Activated CD4-positive, alpha-beta T cell treated with anti-CD3 and anti-CD28 coated beads, Interleukin-2, amount 10 ng/mL, durations not matched to agents 24 days and 14 days (primary cell): ENCODE data around the gene VEZT. TPM values are rescaled to one million over a fixed set of nuclear protein-coding genes. Genes with fewer than 3 reads are reported as not detected.
"Not testable (repeated sequence)": the region's sequence is repeated elsewhere in the genome, so short reads cannot be mapped to it uniquely, and the experiment has no call there.

ENCODE experiments used
- DNase-seq: peaks from one replicate; pipeline ENCODE4 v3.0.0; 2022
- H3K27ac Mint-ChIP-seq: one replicate; pipeline ENCODE4 v1.8.0; 2022; ENCODE audit warnings: mild to moderate bottlenecking, mixed read lengths
- H3K27me3 Mint-ChIP-seq: one replicate; pipeline ENCODE4 v1.8.0; 2022; ENCODE audit warnings: mixed read lengths
- H3K36me3 Mint-ChIP-seq: one replicate; pipeline ENCODE4 v1.8.0; 2022; ENCODE audit warnings: low read depth, mild to moderate bottlenecking, mixed read lengths
- H3K4me1 Mint-ChIP-seq: one replicate; pipeline ENCODE4 v1.8.0; 2021; ENCODE audit warnings: mixed read lengths
- H3K4me3 Mint-ChIP-seq: one replicate; pipeline ENCODE4 v1.8.0; 2022; ENCODE audit warnings: mild to moderate bottlenecking, moderate library complexity, mixed read lengths
- H3K9me3 Mint-ChIP-seq: one replicate; pipeline ENCODE4 v1.8.0; 2021; ENCODE audit warnings: mixed read lengths
- intact Hi-C: fragments of 100-400 bp; cut with micrococcal nuclease; formaldehyde crosslinking; loops from one replicate; pipeline ENCODE4 v1.15.1; 2023
- total RNA-seq: library from RNA; stranded (reverse); gene quantifications from 2 replicates; pipeline ENCODE4 v1.2.3, GENCODE V29; 2022

The VEZT gene
- total RNA-seq, 1 donor from 2014 or later = 57.7 TPM

- Mint-ChIP-seq H3K27ac (peak overlapping the region; percentile 34), H3K9me3 (no peaks in the 10 kb centered on the region), H3K4me3 (no peak overlapping the region), H3K27me3 (no peaks in the 10 kb centered on the region), H3K36me3 (peaks cover 21% of the 10 kb centered on the region), H3K4me1 (peaks cover 11% of the 10 kb centered on the region)
- DNase-seq = no peak
- intact Hi-C loops = loop anchor here (1.0 kb wide), 1 partner anchor 23 kb away; the partner anchor contains the start of genes FGD6 and VEZT
These were observed 22.9 kb downstream of the VEZT start for GRCh38 chr12:95240556-95240955.

DNA sequence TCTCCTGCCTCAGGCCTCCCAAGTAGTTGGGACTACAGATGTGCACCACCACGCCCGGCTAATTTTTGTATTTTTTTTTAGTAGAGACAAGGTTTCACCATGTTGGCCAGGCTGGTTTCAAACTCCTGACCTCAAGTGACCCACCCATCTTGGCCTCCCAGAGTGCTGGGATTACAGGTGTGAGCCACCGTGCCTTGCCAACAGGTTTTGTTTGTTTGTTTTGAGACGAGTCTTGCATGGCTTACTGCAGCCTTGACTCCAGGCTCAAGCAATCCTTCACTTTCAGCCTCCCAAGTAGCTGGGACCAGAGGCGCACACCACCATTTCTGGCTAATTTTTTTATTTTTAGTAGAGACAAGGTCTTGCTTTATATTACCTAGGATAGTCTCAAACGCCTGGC is 23.5 kb downstream of the VEZT start:
- not testable (repeated sequence) for H3K27me3 Mint-ChIP-seq

GRCh38 chr12:95241761-95242506 is 24.3 kb downstream of the VEZT start:
- intact Hi-C loops = no loop called here
- no peaks in the 10 kb centered on the region for H3K9me3 Mint-ChIP-seq
- peaks cover 16% of the 10 kb centered on the region for H3K36me3 Mint-ChIP-seq
- H3K27me3 Mint-ChIP-seq = no peaks in the 10 kb centered on the region
- H3K27ac Mint-ChIP-seq = no peak overlapping the region
- peaks cover 17% of the 10 kb centered on the region for H3K4me1 Mint-ChIP-seq
- DNase-seq = no peak
- no peak overlapping the region for H3K4me3 Mint-ChIP-seq

More for the DNA sequence above, 23.5 kb downstream of the VEZT start:
- H3K36me3 Mint-ChIP-seq = peaks cover 19% of the 10 kb centered on the region
- DNase-seq, intact Hi-C loops, H3K9me3 Mint-ChIP-seq, H3K4me3 Mint-ChIP-seq: not testable (repeated sequence)
- H3K27ac Mint-ChIP-seq = peak overlapping the region; percentile 34
- peaks cover 12% of the 10 kb centered on the region for H3K4me1 Mint-ChIP-seq

GRCh38 chr12:95243497-95244183 is 26.0 kb downstream of the VEZT start:
- Mint-ChIP-seq H3K27me3 (no peaks in the 10 kb centered on the region), H3K4me1 (peaks cover 17% of the 10 kb centered on the region), H3K9me3 (no peaks in the 10 kb centered on the region), H3K4me3 (no peak overlapping the region), H3K27ac (no peak overlapping the region), H3K36me3 (peaks cover 12% of the 10 kb centered on the region)
- DNase-seq = no peak
- intact Hi-C loops = no loop called here

DNA sequence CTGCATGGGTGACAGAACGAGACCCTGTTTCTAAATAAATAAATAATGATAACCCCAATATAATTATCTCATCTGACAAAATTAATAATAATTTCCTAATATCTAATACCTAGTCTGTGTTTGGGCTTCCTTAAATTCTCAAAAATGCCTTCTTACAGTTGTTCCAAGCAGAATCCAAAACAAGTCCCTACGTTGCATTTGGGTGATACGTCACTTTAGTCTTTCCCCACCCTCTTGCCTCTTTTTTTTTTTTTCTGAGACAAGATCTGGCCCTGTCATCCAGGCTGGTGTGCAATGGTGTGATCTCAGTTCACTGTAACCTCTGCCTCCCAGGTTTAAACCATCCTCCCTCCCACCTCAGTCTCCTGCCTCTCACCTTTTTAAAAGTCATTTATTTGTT is 26.7 kb downstream of the VEZT start:
- intact Hi-C loops = no loop called here
- no peak for DNase-seq
- Mint-ChIP-seq H3K27me3 (no peaks in the 10 kb centered on the region), H3K4me3 (no peak overlapping the region), H3K4me1 (peaks cover 15% of the 10 kb centered on the region), H3K9me3 (no peaks in the 10 kb centered on the region), H3K27ac (no peak overlapping the region), H3K36me3 (peaks cover 12% of the 10 kb centered on the region)

- Mint-ChIP-seq H3K36me3 (peaks cover 11% of the 10 kb centered on the region), H3K27me3 (no peaks in the 10 kb centered on the region), H3K4me3 (no peak overlapping the region), H3K9me3 (no peaks in the 10 kb centered on the region), H3K27ac (no peak overlapping the region), H3K4me1 (peaks cover 13% of the 10 kb centered on the region)
- intact Hi-C loops = no loop called here
- no peak for DNase-seq
These were observed 30.5 kb downstream of the VEZT start for GRCh38 chr12:95248095-95248494.

DNA sequence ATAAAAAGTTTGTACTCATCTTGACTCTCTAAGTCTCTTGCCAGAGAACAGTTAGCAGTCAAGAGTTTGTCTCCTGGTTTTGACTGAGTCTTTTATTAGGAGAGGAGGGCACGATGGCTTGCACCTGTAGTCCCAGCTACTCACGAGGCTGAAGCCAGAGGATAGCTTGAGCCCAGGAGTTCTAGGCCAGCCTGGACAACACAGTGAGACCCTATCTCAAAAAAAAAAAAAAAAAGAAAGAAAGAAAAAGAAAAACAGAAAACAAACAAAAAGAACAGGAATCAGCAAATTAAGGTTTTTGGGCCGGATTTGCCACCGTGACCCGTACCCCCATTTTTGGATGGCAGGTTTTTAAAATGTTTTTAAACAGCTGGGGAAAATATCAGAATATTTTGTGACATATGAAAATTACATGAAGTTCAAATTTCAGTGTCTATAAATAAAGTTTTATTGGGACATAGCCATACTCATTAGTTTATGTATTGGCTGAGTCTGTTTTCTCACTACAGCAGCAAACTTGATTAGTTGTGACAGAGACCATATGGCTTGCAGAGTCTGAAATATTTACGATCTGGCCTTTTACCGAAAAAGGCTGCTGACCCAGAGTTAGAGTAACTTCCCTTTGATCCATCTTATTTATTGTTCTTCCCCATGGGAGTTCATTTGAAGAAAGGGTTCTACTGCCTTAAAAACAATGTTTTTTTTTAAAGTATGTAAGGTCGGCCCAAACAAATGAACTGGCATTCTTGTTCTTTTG is 31.2 kb downstream of the VEZT start:
- no peak for DNase-seq
- Mint-ChIP-seq H3K4me3 (no peak overlapping the region), H3K9me3 (no peaks in the 10 kb centered on the region), H3K36me3 (peaks cover 15% of the 10 kb centered on the region), H3K27me3 (no peaks in the 10 kb centered on the region), H3K27ac (no peak overlapping the region), H3K4me1 (peaks cover 13% of the 10 kb centered on the region)
- intact Hi-C loops = no loop called here

- H3K27me3 Mint-ChIP-seq = no peaks in the 10 kb centered on the region
- no peak overlapping the region for H3K27ac Mint-ChIP-seq
- peaks cover 2% of the 10 kb centered on the region for H3K4me1 Mint-ChIP-seq
- H3K4me3 Mint-ChIP-seq = no peak overlapping the region
- no peaks in the 10 kb centered on the region for H3K9me3 Mint-ChIP-seq
- H3K36me3 Mint-ChIP-seq = peaks cover 42% of the 10 kb centered on the region
- no peak for DNase-seq
- intact Hi-C loops = no loop called here
These were observed 35.8 kb downstream of the VEZT start for GRCh38 chr12:95253386-95253785.

DNA sequence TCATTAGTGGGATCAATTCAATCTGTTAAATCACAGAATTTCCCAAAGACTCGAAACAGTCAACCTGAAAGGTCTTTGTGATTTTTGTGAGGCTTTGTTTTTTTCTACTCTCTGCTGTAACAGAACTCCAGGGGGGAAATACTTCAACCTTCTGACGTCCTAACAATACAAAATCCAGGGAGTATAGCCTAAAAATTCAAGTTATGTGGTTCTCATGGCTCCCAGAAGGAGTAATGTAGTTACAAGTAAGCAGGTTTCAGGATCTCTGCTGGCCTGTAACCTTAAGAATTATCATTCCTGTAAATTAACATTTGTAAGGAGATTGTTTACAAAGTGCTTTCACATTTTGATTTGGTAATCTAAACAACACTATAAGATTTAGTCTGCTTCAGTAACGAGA is 39.9 kb downstream of the VEZT start:
- no peak for DNase-seq
- no peaks in the 10 kb centered on the region for H3K27me3 Mint-ChIP-seq
- no peak overlapping the region for H3K4me3 Mint-ChIP-seq
- H3K4me1 Mint-ChIP-seq = no peaks in the 10 kb centered on the region
- H3K36me3 Mint-ChIP-seq = peaks cover 48% of the 10 kb centered on the region
- no peaks in the 10 kb centered on the region for H3K9me3 Mint-ChIP-seq
- intact Hi-C loops = no loop called here
- no peak overlapping the region for H3K27ac Mint-ChIP-seq

GRCh38 chr12:95258151-95258550 is 40.5 kb downstream of the VEZT start:
- intact Hi-C loops = no loop called here

GRCh38 chr12:95258803-95259202 is 41.2 kb downstream of the VEZT start:
- no peak for DNase-seq
- Mint-ChIP-seq H3K36me3 (peaks cover 44% of the 10 kb centered on the region), H3K4me3 (no peak overlapping the region), H3K4me1 (no peaks in the 10 kb centered on the region), H3K9me3 (no peaks in the 10 kb centered on the region), H3K27ac (no peak overlapping the region), H3K27me3 (no peaks in the 10 kb centered on the region)
- intact Hi-C loops = no loop called here

More at GRCh38 chr12:95258151-95258550, 40.5 kb downstream of the VEZT start:
- Mint-ChIP-seq H3K4me1 (no peaks in the 10 kb centered on the region), H3K36me3 (peaks cover 49% of the 10 kb centered on the region), H3K4me3 (no peak overlapping the region), H3K27ac (no peak overlapping the region), H3K9me3 (no peaks in the 10 kb centered on the region), H3K27me3 (no peaks in the 10 kb centered on the region)
- no peak for DNase-seq

- no peak for DNase-seq
- no peak overlapping the region for H3K4me3 Mint-ChIP-seq
- H3K27ac Mint-ChIP-seq = no peak overlapping the region
- H3K9me3 Mint-ChIP-seq = no peaks in the 10 kb centered on the region
- intact Hi-C loops = no loop called here
- H3K36me3 Mint-ChIP-seq = peaks cover 45% of the 10 kb centered on the region
- no peaks in the 10 kb centered on the region for H3K27me3 Mint-ChIP-seq
- H3K4me1 Mint-ChIP-seq = no peaks in the 10 kb centered on the region
These were observed 41.8 kb downstream of the VEZT start for GRCh38 chr12:95259368-95259767.

- no peaks in the 10 kb centered on the region for H3K9me3 Mint-ChIP-seq
- DNase-seq = no peak
These were observed 43.5 kb downstream of the VEZT start for GRCh38 chr12:95261109-95261508.

DNA sequence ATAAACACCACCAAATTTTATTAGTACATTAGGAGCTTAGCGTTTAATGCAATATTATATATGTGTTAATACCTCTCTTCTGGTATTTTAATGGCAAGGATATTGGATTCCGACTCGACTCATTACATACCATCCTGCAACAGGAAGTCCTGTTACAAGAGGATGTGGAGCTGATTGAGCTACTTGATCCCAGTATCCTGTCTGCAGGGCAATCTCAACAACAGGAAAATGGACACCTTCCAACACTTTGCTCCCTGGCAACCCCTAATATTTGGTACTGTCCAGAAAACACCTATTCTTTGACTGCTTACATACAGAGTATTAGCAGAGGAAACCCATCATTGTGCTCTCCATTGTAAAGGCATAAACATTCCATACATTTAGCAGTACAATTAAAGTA is 45.2 kb downstream of the VEZT start:
- Mint-ChIP-seq H3K4me1 (no peaks in the 10 kb centered on the region), H3K36me3 (peaks cover 25% of the 10 kb centered on the region), H3K4me3 (no peak overlapping the region), H3K9me3 (no peaks in the 10 kb centered on the region), H3K27ac (no peak overlapping the region), H3K27me3 (no peaks in the 10 kb centered on the region)
- intact Hi-C loops = no loop called here
- no peak for DNase-seq

More at GRCh38 chr12:95261109-95261508, 43.5 kb downstream of the VEZT start:
- Mint-ChIP-seq H3K27me3 (no peaks in the 10 kb centered on the region), H3K27ac (no peak overlapping the region), H3K4me1 (no peaks in the 10 kb centered on the region), H3K36me3 (peaks cover 31% of the 10 kb centered on the region), H3K4me3 (no peak overlapping the region)
- intact Hi-C loops = no loop called here
